Stimulated activated CD4-positive, alpha-beta T cell treated with anti-CD3 and anti-CD28 coated beads, Interleukin-4, amount 100 ng/mL, for 1 hour (primary cell): ENCODE measurements around the gene GPR101.
"Not testable (repeated sequence)": the region's sequence is repeated elsewhere in the genome, so short reads cannot be mapped to it uniquely, and the experiment has no call there.

Experiments
- DNase-seq: peaks from one replicate; pipeline ENCODE4 v3.0.0-alpha.2; 2020

The GPR101 gene

GRCh38 chrX:137000236-137000635 is 33.6 kb downstream of the GPR101 start:
- DNase-seq: not testable (repeated sequence)

- DNase-seq: no peak
These were observed 34.8 kb downstream of the GPR101 start for GRCh38 chrX:136999024-136999423.
